Caco-2 (cell line): ENCODE data around the gene TMEM45A. TPM values are rescaled to one million over a fixed set of nuclear protein-coding genes. Genes with fewer than 3 reads are reported as not detected.

Source experiments
- BruUV-seq: library from RNA; stranded (reverse); fragments of 400-500 nt; replicated peaks from 2 replicates; lab custom pipeline; 2021; lab: Mats Ljungman, UMichigan
- CTCF ChIA-PET: fragments of 300-600 bp; sonication (Branson Sonifier 250); formaldehyde crosslinking; loops from one replicate; lab custom pipeline; 2022; ENCODE audit warnings: antibody characterized with exemption; lab: Charles Lee
- POLR2A ChIA-PET: fragments of 300-600 bp; sonication (Branson Sonifier 250); formaldehyde crosslinking; loops from one replicate; lab custom pipeline; 2022; ENCODE audit warnings: antibody characterized with exemption; lab: Charles Lee
- DNase-seq, 2 experiments: peaks; one replicate each; pipeline versions ENCODE4 v3.0.0 to v3.0.0-alpha.2; 2020 to 2022
- H3K27me3 ChIP-seq: replicated peaks from 2 replicates; pipeline ENCODE4 v1.6.0; 2011; ENCODE audit warnings: low read length; ENCODE audit not compliant: control insufficient read depth, insufficient read depth
- H3K36me3 ChIP-seq: 2 replicates; pipeline ENCODE4 v1.5.1; 2011; ENCODE audit warnings: low read length; ENCODE audit not compliant: control insufficient read depth, insufficient read depth
- H3K4me1 ChIP-seq: fragments of 250-450 bp; sonication (Bioruptor Pico); 2 replicates; pipeline ENCODE4 v1.5.1; 2020; ENCODE audit warnings: mild to moderate bottlenecking
- H3K4me3 ChIP-seq: 2 replicates; pipeline ENCODE4 v1.5.1; 2011; ENCODE audit warnings: low read depth, mild to moderate bottlenecking, control low read depth, low read length
- H3K9me3 ChIP-seq: fragments of 250-450 bp; sonication (Bioruptor Pico); 2 replicates; pipeline ENCODE4 v1.5.1; 2020; ENCODE audit warnings: mild to moderate bottlenecking, moderate library complexity
- H3K27ac Mint-ChIP-seq: one replicate; pipeline ENCODE4 v1.8.0; 2022; ENCODE audit warnings: mixed read lengths; ENCODE audit not compliant: unreplicated experiment
- H3K27me3 Mint-ChIP-seq: one replicate; pipeline ENCODE4 v1.8.0; 2022; ENCODE audit warnings: mixed read lengths; ENCODE audit not compliant: insufficient read depth, unreplicated experiment
- H3K36me3 Mint-ChIP-seq: one replicate; pipeline ENCODE4 v1.8.0; 2022; ENCODE audit warnings: mild to moderate bottlenecking, mixed read lengths; ENCODE audit not compliant: insufficient read depth, unreplicated experiment
- H3K4me1 Mint-ChIP-seq: one replicate; pipeline ENCODE4 v1.8.0; 2022; ENCODE audit warnings: low read depth, mixed read lengths; ENCODE audit not compliant: unreplicated experiment
- H3K4me3 Mint-ChIP-seq: one replicate; pipeline ENCODE4 v1.8.0; 2022; ENCODE audit warnings: mild to moderate bottlenecking, moderate library complexity, mixed read lengths; ENCODE audit not compliant: unreplicated experiment
- H3K9me3 Mint-ChIP-seq: one replicate; pipeline ENCODE4 v1.8.0; 2022; ENCODE audit warnings: mixed read lengths; ENCODE audit not compliant: unreplicated experiment
- intact Hi-C: fragments of 100-400 bp; cut with micrococcal nuclease; formaldehyde crosslinking; loops from one replicate; pipeline ENCODE4 v1.10.0; 2022; ENCODE audit not compliant: unreplicated experiment
- total RNA-seq: library from RNA; stranded (reverse); gene quantifications from 2 replicates; pipeline ENCODE4 v1.2.3, GENCODE V29; 2022
- TF ChIP-seq, protein P1 (sequence below), 2 experiments: fragments of 200-600 bp in 1 of 2; IDR thresholded peaks; 1 replicate in 1 of 2; 2 replicates in 1 of 2; pipeline versions ENCODE4 v1.5.1 to v1.8.0; 2011 to 2022; ENCODE audit warnings: antibody characterized with exemption in 1 of 2, control low read depth in 1 of 2, inconsistent platforms in 1 of 2, low read depth in 1 of 2, low read length in 1 of 2, mild to moderate bottlenecking in 1 of 2, moderate library complexity in 1 of 2; ENCODE audit not compliant: insufficient read depth in 1 of 2, severe bottlenecking in 1 of 2, unreplicated experiment in 1 of 2

TMEM45A gene
- total RNA-seq, 1 experiment from 2014 or later, result 5.6 TPM

GRCh38 chr3:100609963-100610362 lies 117.5 kb downstream of the TMEM45A start:
- Mint-ChIP-seq H3K4me1 (peaks cover 26% of the 10 kb centered on the region), H3K36me3 (no peaks in the 10 kb centered on the region), H3K27ac (no peak overlapping the region), H3K27me3 (no peaks in the 10 kb centered on the region), H3K9me3 (no peaks in the 10 kb centered on the region), H3K4me3 (no peak overlapping the region)
- ChIA-PET POLR2A (no interaction called here), CTCF (no interaction called here)
- no peaks in the 10 kb centered on the region for H3K27me3 ChIP-seq
- no peaks in the 10 kb centered on the region for H3K4me1 ChIP-seq
- no TSS peak for BruUV-seq
- intact Hi-C loops, result no loop called here
- TF ChIP-seq, protein P1, sequence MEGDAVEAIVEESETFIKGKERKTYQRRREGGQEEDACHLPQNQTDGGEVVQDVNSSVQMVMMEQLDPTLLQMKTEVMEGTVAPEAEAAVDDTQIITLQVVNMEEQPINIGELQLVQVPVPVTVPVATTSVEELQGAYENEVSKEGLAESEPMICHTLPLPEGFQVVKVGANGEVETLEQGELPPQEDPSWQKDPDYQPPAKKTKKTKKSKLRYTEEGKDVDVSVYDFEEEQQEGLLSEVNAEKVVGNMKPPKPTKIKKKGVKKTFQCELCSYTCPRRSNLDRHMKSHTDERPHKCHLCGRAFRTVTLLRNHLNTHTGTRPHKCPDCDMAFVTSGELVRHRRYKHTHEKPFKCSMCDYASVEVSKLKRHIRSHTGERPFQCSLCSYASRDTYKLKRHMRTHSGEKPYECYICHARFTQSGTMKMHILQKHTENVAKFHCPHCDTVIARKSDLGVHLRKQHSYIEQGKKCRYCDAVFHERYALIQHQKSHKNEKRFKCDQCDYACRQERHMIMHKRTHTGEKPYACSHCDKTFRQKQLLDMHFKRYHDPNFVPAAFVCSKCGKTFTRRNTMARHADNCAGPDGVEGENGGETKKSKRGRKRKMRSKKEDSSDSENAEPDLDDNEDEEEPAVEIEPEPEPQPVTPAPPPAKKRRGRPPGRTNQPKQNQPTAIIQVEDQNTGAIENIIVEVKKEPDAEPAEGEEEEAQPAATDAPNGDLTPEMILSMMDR (IDR thresholded peaks at IDR 0.05; ENCODE audit: insufficient read depth in 1 of 2, low read depth in 1 of 2, low read length in 1 of 2, severe bottlenecking in 1 of 2, unreplicated experiment in 1 of 2), result no peak
- H3K36me3 ChIP-seq, result no peaks in the 10 kb centered on the region
- no peaks in the 10 kb centered on the region for H3K9me3 ChIP-seq
- DNase-seq, result no peak
- H3K4me3 ChIP-seq, result peak overlapping the region; percentile 16; the same call in 1 of the 2 replicates

DNA sequence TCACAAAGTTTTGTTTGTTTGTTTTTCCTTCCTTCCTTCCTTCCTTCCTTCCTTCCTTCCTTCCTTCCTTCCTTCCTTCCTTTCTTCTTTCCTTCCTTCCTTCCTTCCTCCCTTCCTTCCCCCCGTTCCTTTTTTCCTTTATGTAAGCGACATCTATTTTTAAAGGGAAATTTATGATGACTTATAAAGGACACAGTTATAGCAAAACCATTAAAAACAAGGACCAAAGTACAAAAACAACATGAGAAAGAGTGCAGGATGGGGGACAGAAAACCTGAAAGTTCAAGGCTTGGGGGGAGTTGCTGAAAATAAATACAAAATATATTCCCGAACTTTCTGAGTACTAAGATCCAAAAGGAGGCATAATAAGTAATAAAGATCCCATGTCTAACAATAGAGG lies 118.8 kb downstream of the TMEM45A start:
- Histone ChIP-seq H3K27me3 (no peaks in the 10 kb centered on the region), H3K4me1 (no peaks in the 10 kb centered on the region), H3K36me3 (no peaks in the 10 kb centered on the region), H3K9me3 (no peaks in the 10 kb centered on the region), H3K4me3 (no peak overlapping the region)
- Mint-ChIP-seq H3K9me3 (no peaks in the 10 kb centered on the region), H3K27me3 (no peaks in the 10 kb centered on the region), H3K36me3 (no peaks in the 10 kb centered on the region), H3K27ac (no peak overlapping the region), H3K4me1 (peaks cover 19% of the 10 kb centered on the region), H3K4me3 (no peak overlapping the region)
- intact Hi-C loops, result no loop called here
- no TSS peak for BruUV-seq
- TF ChIP-seq, protein P1 (IDR thresholded peaks at IDR 0.05; ENCODE audit: insufficient read depth in 1 of 2, low read depth in 1 of 2, low read length in 1 of 2, severe bottlenecking in 1 of 2, unreplicated experiment in 1 of 2), result no peak
- ChIA-PET POLR2A (no interaction called here), CTCF (interaction anchor here (0.7 kb wide), 1 partner anchor 8 kb away, joined by 3 read pairs; no protein-coding TSS in a partner anchor)
- DNase-seq, result no peak

- no TSS peak for BruUV-seq
- Mint-ChIP-seq H3K4me3 (no peak overlapping the region), H3K4me1 (peaks cover 15% of the 10 kb centered on the region), H3K27ac (peak overlapping the region; percentile 55), H3K27me3 (no peaks in the 10 kb centered on the region), H3K9me3 (no peaks in the 10 kb centered on the region), H3K36me3 (no peaks in the 10 kb centered on the region)
- TF ChIP-seq, protein P1 (IDR thresholded peaks at IDR 0.05; ENCODE audit: insufficient read depth in 1 of 2, low read depth in 1 of 2, low read length in 1 of 2, severe bottlenecking in 1 of 2, unreplicated experiment in 1 of 2), result no peak
- no peaks in the 10 kb centered on the region for H3K9me3 ChIP-seq
- no peak overlapping the region for H3K4me3 ChIP-seq
- CTCF ChIA-PET, result no interaction called here
- H3K36me3 ChIP-seq, result no peaks in the 10 kb centered on the region
- no peak for DNase-seq
- POLR2A ChIA-PET, result no interaction called here
- H3K27me3 ChIP-seq, result no peaks in the 10 kb centered on the region
- H3K4me1 ChIP-seq, result no peaks in the 10 kb centered on the region
- intact Hi-C loops, result no loop called here
These were observed 121.4 kb downstream of the TMEM45A start for GRCh38 chr3:100613721-100614390.
